Karpas-422 (cell line): Measurements from ENCODE around the gene FHIT. TPM values are rescaled to one million over a fixed set of nuclear protein-coding genes. Genes with fewer than 3 reads are reported as not detected.
"Not testable (repeated sequence)": the region's sequence is repeated elsewhere in the genome, so short reads cannot be mapped to it uniquely, and the experiment has no call there.

Experiments
- DNase-seq: peaks from one replicate; pipeline ENCODE4 v3.0.0-alpha.2; 2015
- H2AFZ ChIP-seq: fragments of 200-600 bp; sonication (generic); 2 replicates; pipeline ENCODE4 v1.6.1; 2014; ENCODE audit warnings: antibody characterized with exemption, low read length, mixed read lengths
- H3K27ac ChIP-seq: fragments of 200-600 bp; sonication (generic); 2 replicates; pipeline ENCODE4 v1.5.1; 2014; ENCODE audit warnings: mild to moderate bottlenecking, low read length, moderate library complexity
- H3K27me3 ChIP-seq: fragments of 200-600 bp; sonication (generic); 2 replicates; pipeline ENCODE4 v1.6.1; 2014; ENCODE audit warnings: low read length, mixed read lengths
- H3K36me3 ChIP-seq: fragments of 200-600 bp; sonication (generic); 2 replicates; pipeline ENCODE4 v1.6.1; 2014; ENCODE audit warnings: low read length, mixed read lengths; ENCODE audit not compliant: insufficient read depth
- H3K4me1 ChIP-seq: fragments of 200-600 bp; sonication (generic); 2 replicates; pipeline ENCODE4 v1.6.1; 2014; ENCODE audit warnings: mild to moderate bottlenecking, low read length, mixed read lengths
- H3K4me2 ChIP-seq: fragments of 200-600 bp; sonication (generic); 2 replicates; pipeline ENCODE4 v1.6.1; 2014; ENCODE audit warnings: low read length, low read depth, mild to moderate bottlenecking; ENCODE audit not compliant: poor library complexity, severe bottlenecking
- H3K4me3 ChIP-seq: fragments of 200-600 bp; sonication (generic); 2 replicates; pipeline ENCODE4 v1.5.1; 2014; ENCODE audit warnings: mild to moderate bottlenecking, antibody characterized with exemption, low read length, mixed read lengths
- H3K79me2 ChIP-seq: fragments of 200-600 bp; sonication (generic); 2 replicates; pipeline ENCODE4 v1.6.1; 2014; ENCODE audit warnings: mild to moderate bottlenecking, low read length, mixed read lengths
- H3K9ac ChIP-seq: fragments of 200-600 bp; sonication (generic); 2 replicates; pipeline ENCODE4 v1.6.0; 2014; ENCODE audit warnings: low read length
- H3K9me2 ChIP-seq: fragments of 200-600 bp; sonication (generic), shearing (Covaris generic); replicated peaks from 2 replicates; pipeline ENCODE4 v1.6.0; 2014; ENCODE audit warnings: mild to moderate bottlenecking, low read length, moderate library complexity; ENCODE audit not compliant: insufficient read depth
- H3K9me3 ChIP-seq: fragments of 300-700, 200-600 bp; sonication (generic); 2 replicates; pipeline ENCODE4 v1.6.1; 2014; ENCODE audit warnings: low read length, mixed read lengths
- H4K20me1 ChIP-seq: fragments of 200-600 bp; sonication (generic); 2 replicates; pipeline ENCODE4 v1.6.1; 2014; ENCODE audit warnings: mild to moderate bottlenecking, antibody characterized with exemption, low read length, low read depth; ENCODE audit not compliant: insufficient read depth
- total RNA-seq: library from RNA; depleted of rRNA; stranded (reverse); fragments of >200 nt; shearing (Covaris generic); gene quantifications from 2 replicates; pipeline ENCODE4 v1.2.3, GENCODE V29; 2014; ENCODE audit warnings: low replicate concordance

FHIT gene
- total RNA-seq, 1 experiment from 2014 or later = not detected

DNA sequence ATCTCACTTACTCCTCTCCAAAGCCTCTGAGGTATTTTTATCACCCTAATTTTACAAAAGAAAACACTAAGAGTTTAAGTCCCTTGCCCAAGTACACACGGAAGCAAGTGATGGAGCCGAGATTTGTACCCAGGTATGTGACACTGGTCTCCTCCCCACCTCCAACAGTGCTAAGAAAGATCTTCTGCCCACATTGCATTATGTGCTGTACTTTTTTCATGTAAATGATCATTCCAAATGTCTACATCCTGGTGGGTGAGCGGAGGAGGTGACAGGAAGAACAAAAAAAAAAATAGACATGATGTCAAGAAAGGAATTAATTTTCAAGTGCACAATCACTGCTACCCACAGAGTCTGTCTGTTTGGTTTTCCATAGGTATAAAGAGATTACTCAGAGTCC, 694.1 kb downstream of the FHIT start:
- no peak overlapping the region for H3K4me3 ChIP-seq
- H3K27ac ChIP-seq = no peak overlapping the region
- no peaks in the 10 kb centered on the region for H4K20me1 ChIP-seq
- DNase-seq = no peak
- H3K4me1 ChIP-seq = no peaks in the 10 kb centered on the region
- H2AFZ ChIP-seq = no peak overlapping the region
- H3K9ac ChIP-seq = no peak overlapping the region
- H3K27me3 ChIP-seq = no peaks in the 10 kb centered on the region
- peaks cover 3% of the 10 kb centered on the region; the same call in 1 of the 2 replicates for H3K9me2 ChIP-seq
- H3K9me3 ChIP-seq = peaks cover 2% of the 10 kb centered on the region
- no peaks in the 10 kb centered on the region for H3K36me3 ChIP-seq
- H3K4me2 ChIP-seq = no peak overlapping the region
- H3K79me2 ChIP-seq = no peaks in the 10 kb centered on the region

DNA sequence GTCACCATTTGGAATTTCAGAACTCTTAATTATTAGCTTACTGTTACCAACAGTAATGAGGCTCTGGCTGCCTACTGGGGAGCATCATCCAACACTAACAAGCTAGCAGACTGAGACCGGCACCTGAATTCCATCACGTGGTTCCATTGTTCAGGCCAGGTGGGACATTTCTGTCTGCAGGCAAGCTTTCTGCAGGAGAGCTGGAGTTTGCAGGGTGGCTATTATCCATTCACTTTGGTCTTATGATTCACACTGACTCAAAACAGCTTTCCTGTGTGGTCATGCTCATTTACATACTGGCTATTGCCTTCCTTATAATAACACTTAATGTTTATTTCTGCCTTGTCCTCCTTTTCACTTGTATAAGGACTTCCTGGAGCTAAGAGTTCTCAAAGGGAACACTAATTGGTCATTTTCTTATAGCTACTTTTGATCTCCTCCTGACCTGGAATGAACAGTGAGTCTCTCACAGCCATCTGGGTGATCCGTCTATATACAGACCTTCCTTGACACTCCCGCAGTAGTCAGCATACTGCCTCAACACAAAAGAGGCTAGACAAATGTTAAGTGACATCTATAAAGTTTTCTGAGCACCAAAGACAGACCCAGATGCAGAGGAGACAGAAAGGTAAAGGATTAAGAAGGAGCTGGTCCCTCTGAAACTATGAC, 695.4 kb downstream of the FHIT start:
- no peaks in the 10 kb centered on the region for H3K79me2 ChIP-seq
- no peak for DNase-seq
- no peaks in the 10 kb centered on the region for H3K27me3 ChIP-seq
- H3K4me3 ChIP-seq = no peak overlapping the region
- no peak overlapping the region for H2AFZ ChIP-seq
- no peak overlapping the region for H3K4me2 ChIP-seq
- no peak overlapping the region for H3K27ac ChIP-seq
- no peaks in the 10 kb centered on the region; the same call in 1 of the 2 replicates for H3K9me3 ChIP-seq
- no peaks in the 10 kb centered on the region for H4K20me1 ChIP-seq
- no peak overlapping the region for H3K9ac ChIP-seq
- no peaks in the 10 kb centered on the region for H3K4me1 ChIP-seq
- H3K36me3 ChIP-seq = no peaks in the 10 kb centered on the region
- H3K9me2 ChIP-seq = 0 out of 2 replicates have a peak, but pooled peaks cover 3% of the 10 kb centered on the region

- Histone ChIP-seq H4K20me1 (no peaks in the 10 kb centered on the region), H3K4me1 (no peaks in the 10 kb centered on the region), H3K36me3 (no peaks in the 10 kb centered on the region), H3K4me3 (no peak overlapping the region), H3K27ac (no peak overlapping the region), H3K4me2 (no peak overlapping the region), H2AFZ (no peak overlapping the region), H3K9me3 (peaks cover 7% of the 10 kb centered on the region; the same call in 1 of the 2 replicates), H3K27me3 (no peaks in the 10 kb centered on the region), H3K79me2 (no peaks in the 10 kb centered on the region), H3K9me2 (0 out of 2 replicates have a peak, but pooled peaks cover 3% of the 10 kb centered on the region), H3K9ac (no peak overlapping the region)
- no peak for DNase-seq
Measured at GRCh38 chr3:60553144-60553543, 698.1 kb downstream of the FHIT start.

GRCh38 chr3:60552581-60552980, 698.7 kb downstream of the FHIT start:
- H3K79me2 ChIP-seq = no peaks in the 10 kb centered on the region
- H3K4me3 ChIP-seq = no peak overlapping the region
- H3K4me1 ChIP-seq = no peaks in the 10 kb centered on the region
- H3K36me3 ChIP-seq = no peaks in the 10 kb centered on the region
- H3K9me3 ChIP-seq = peaks cover 8% of the 10 kb centered on the region; the same call in 1 of the 2 replicates
- no peak overlapping the region for H3K9ac ChIP-seq
- no peak overlapping the region for H2AFZ ChIP-seq
- H3K4me2 ChIP-seq = no peak overlapping the region
- 0 out of 2 replicates have a peak, but pooled peaks cover 3% of the 10 kb centered on the region for H3K9me2 ChIP-seq
- H3K27me3 ChIP-seq = no peaks in the 10 kb centered on the region
- DNase-seq = no peak
- H3K27ac ChIP-seq = no peak overlapping the region
- H4K20me1 ChIP-seq = no peaks in the 10 kb centered on the region

- no peak overlapping the region for H2AFZ ChIP-seq
- no peaks in the 10 kb centered on the region for H3K36me3 ChIP-seq
- no peak overlapping the region for H3K4me3 ChIP-seq
- H3K9ac ChIP-seq = no peak overlapping the region
- H3K27ac ChIP-seq = no peak overlapping the region
- no peaks in the 10 kb centered on the region for H3K79me2 ChIP-seq
- no peak for DNase-seq
- H3K9me2 ChIP-seq = 0 out of 2 replicates have a peak, but pooled peaks cover 3% of the 10 kb centered on the region
- no peaks in the 10 kb centered on the region for H4K20me1 ChIP-seq
- H3K4me1 ChIP-seq = no peaks in the 10 kb centered on the region
- H3K4me2 ChIP-seq = no peak overlapping the region
- H3K9me3 ChIP-seq = peaks cover 8% of the 10 kb centered on the region; the same call in 1 of the 2 replicates
- no peaks in the 10 kb centered on the region for H3K27me3 ChIP-seq
Measured at GRCh38 chr3:60551455-60552209, 699.6 kb downstream of the FHIT start.

DNA sequence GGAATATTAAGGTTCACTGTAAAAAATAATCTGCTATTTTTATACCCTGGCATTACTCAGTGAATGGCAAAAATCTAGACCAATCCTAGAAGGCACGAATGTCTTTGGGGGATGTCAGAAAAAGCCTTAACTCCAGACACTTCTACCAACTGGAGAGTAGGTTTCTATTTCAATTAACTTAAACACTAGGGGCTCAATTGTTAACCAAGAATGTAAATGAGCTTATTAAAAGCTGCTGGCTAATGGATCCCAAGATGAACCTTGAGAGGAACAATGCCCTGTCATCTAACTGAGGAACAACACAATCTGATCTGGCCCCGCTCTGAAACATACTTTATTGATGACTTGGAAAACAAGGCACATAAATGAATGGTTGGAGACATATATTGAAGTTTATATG, 701.4 kb downstream of the FHIT start:
- no peaks in the 10 kb centered on the region for H4K20me1 ChIP-seq
- no peak for DNase-seq
- no peak overlapping the region for H2AFZ ChIP-seq
- H3K4me3 ChIP-seq = no peak overlapping the region
- H3K9ac ChIP-seq = no peak overlapping the region
- H3K27ac ChIP-seq = no peak overlapping the region
- no peaks in the 10 kb centered on the region for H3K79me2 ChIP-seq
- H3K9me2 ChIP-seq = no peaks in the 10 kb centered on the region; the same call in 1 of the 2 replicates
- H3K27me3 ChIP-seq = no peaks in the 10 kb centered on the region
- H3K4me2 ChIP-seq = no peak overlapping the region
- no peaks in the 10 kb centered on the region for H3K36me3 ChIP-seq
- peaks cover 12% of the 10 kb centered on the region; the same call in 1 of the 2 replicates for H3K9me3 ChIP-seq
- no peaks in the 10 kb centered on the region for H3K4me1 ChIP-seq

DNA sequence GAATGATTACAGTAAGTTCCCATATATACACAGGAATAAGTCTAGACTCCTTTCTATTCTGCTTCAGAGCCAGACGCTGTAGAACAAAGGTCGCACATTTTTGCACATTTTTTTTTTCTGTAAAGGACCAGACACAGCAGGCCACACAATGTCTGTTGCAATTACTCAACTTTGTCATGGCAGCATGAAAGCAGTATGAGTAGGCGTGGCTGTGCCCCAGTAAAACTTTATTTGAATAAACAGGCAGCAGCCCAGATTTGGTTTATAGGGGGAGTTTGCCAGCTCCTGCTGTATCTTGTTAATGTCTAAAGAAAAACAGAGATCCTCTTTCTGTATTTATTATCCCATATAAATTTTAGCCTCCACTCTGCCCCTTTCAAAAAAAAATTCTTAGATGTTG, 708.3 kb downstream of the FHIT start:
- Histone ChIP-seq H3K9ac (no peak overlapping the region), H3K9me3 (peaks cover 15% of the 10 kb centered on the region; the same call in 1 of the 2 replicates), H3K27ac (no peak overlapping the region), H3K79me2 (no peaks in the 10 kb centered on the region), H3K9me2 (no peaks in the 10 kb centered on the region; the same call in 1 of the 2 replicates), H2AFZ (no peak overlapping the region), H3K4me2 (no peak overlapping the region), H3K27me3 (no peaks in the 10 kb centered on the region), H3K4me3 (no peak overlapping the region), H4K20me1 (no peaks in the 10 kb centered on the region), H3K36me3 (no peaks in the 10 kb centered on the region), H3K4me1 (no peaks in the 10 kb centered on the region)
- no peak for DNase-seq

DNA sequence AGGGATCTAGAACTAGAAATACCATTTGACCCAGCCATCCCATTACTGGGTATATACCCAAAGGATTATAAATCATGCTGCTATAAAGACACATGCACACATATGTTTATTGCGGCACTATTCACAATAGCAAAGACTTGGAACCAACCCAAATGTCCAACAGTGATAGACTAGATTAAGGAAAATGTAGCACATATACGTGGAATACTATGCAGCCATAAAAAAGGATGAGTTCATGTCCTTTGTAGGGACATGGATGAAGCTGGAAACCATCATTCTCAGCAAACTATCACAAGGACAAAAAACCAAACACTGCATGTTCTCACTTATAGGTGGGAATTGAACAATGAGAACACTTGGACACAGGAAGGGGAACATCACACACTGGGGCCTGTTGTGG, 711.9 kb downstream of the FHIT start:
- H4K20me1 ChIP-seq, H3K4me2 ChIP-seq, H3K27ac ChIP-seq, H2AFZ ChIP-seq, H3K4me1 ChIP-seq, H3K27me3 ChIP-seq, H3K79me2 ChIP-seq, H3K9ac ChIP-seq, DNase-seq, H3K9me2 ChIP-seq, H3K4me3 ChIP-seq, H3K36me3 ChIP-seq: not testable (repeated sequence)
- H3K9me3 ChIP-seq = peaks cover 17% of the 10 kb centered on the region
